ENCODE data around the gene TLR7.

DNA sequence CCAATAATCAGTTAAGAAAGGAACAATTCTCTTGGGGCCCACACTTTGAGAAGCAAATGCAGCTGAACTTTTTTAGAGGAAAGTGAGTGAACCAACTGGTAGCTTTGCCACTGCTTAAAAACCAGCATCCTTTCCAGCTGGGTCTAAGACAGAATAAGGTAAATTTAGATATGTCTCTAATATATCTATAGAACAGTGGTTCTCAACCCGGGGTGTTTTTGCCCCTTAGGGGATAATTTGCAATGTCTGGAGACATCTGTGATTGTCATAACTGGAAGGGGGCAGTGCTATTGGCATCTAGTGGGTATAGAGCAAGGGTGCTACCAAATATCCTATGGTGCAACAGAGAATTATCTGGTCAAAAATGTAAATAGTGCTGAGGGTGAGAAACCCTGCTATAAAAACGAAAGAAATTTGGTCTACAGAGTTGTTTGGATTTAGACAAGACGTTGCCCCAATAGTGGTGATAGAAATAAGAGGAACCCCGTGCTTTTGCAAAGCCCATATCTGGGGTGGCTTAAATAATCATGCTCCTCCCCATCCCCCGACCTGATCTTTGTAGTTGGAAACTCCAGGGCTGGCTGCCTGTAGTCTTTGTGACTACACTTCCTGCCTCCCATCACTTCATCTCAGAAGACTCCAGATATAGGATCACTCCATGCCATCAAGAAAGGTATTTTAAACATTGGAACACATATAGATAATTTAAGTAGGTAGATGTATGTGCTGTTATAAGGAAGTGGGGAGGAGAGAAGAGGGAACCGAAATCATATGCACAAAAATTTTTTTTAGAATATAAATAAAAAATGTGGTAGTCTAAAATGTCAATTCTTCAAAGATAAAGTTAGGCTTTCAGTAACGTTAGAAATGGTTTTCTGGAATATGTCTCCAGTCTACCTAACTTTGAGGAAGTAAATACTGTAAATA, at the start of gene TLR7:
- TF ChIP-seq, protein P1, sequence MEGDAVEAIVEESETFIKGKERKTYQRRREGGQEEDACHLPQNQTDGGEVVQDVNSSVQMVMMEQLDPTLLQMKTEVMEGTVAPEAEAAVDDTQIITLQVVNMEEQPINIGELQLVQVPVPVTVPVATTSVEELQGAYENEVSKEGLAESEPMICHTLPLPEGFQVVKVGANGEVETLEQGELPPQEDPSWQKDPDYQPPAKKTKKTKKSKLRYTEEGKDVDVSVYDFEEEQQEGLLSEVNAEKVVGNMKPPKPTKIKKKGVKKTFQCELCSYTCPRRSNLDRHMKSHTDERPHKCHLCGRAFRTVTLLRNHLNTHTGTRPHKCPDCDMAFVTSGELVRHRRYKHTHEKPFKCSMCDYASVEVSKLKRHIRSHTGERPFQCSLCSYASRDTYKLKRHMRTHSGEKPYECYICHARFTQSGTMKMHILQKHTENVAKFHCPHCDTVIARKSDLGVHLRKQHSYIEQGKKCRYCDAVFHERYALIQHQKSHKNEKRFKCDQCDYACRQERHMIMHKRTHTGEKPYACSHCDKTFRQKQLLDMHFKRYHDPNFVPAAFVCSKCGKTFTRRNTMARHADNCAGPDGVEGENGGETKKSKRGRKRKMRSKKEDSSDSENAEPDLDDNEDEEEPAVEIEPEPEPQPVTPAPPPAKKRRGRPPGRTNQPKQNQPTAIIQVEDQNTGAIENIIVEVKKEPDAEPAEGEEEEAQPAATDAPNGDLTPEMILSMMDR (CRISPR knock-in tag; IDR thresholded peaks at IDR 0.05), result no peak
- TF ChIP-seq ARID2 (CRISPR knock-in tag; IDR thresholded peaks at IDR 0.05; ENCODE audit: borderline replicate concordance) (no peak), SP1 (IDR thresholded peaks at IDR 0.05) (no peak), SP1 (CRISPR knock-in tag; IDR thresholded peaks at IDR 0.05) (no peak), ADNP (CRISPR knock-in tag; IDR thresholded peaks at IDR 0.05) (no peak), CBX5 (CRISPR knock-in tag; IDR thresholded peaks at IDR 0.05; ENCODE audit: borderline replicate concordance) (no peak), BHLHE40 (IDR thresholded peaks at IDR 0.05; ENCODE audit: low read length) (no peak), TP53 (CRISPR knock-in tag; conservative IDR thresholded peaks at IDR 0.05) (no peak), ZNF263 (CRISPR knock-in tag; IDR thresholded peaks at IDR 0.05) (no peak)
- TF ChIP-seq, protein P2, sequence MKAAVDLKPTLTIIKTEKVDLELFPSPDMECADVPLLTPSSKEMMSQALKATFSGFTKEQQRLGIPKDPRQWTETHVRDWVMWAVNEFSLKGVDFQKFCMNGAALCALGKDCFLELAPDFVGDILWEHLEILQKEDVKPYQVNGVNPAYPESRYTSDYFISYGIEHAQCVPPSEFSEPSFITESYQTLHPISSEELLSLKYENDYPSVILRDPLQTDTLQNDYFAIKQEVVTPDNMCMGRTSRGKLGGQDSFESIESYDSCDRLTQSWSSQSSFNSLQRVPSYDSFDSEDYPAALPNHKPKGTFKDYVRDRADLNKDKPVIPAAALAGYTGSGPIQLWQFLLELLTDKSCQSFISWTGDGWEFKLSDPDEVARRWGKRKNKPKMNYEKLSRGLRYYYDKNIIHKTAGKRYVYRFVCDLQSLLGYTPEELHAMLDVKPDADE (CRISPR knock-in tag; IDR thresholded peaks at IDR 0.05), result no peak

Data from HepG2 (cell line).